A549 (cell line): Measurements from ENCODE around the gene DYRK3.

Experiments
- CEBPB ChIP-seq, 2 experiments: fragments of >200 bp in 1 of 2; sonication (Bioruptor Twin) in 1 of 2; formaldehyde crosslinking in 1 of 2; IDR thresholded peaks; 2 replicates each; pipeline ENCODE4 v1.6.1; 2012 to 2016
- CHD4 ChIP-seq: fragments of 200-600 bp; sonication (generic); IDR thresholded peaks from 2 replicates; pipeline ENCODE4 v1.6.1; 2016; ENCODE audit warnings: antibody characterized with exemption, mild to moderate bottlenecking, borderline replicate concordance
- EP300 ChIP-seq, 2 experiments: fragments of >200 bp; sonication (Bioruptor Twin); formaldehyde crosslinking; IDR thresholded peaks; 2 replicates in 1 of 2; 3 replicates in 1 of 2; pipeline ENCODE4 v1.6.1; 2016 to 2017
- FOXS1 ChIP-seq: fragments of 250-450 bp; sonication (Bioruptor Pico); IDR thresholded peaks from 2 replicates; pipeline ENCODE4 v1.5.0; 2020; ENCODE audit warnings: mild to moderate bottlenecking, moderate library complexity
- GATA3 ChIP-seq: IDR thresholded peaks from 2 replicates; pipeline ENCODE4 v1.6.1; 2012; ENCODE audit warnings: borderline replicate concordance
- JUNB ChIP-seq: fragments of >200 bp; sonication (Bioruptor Twin); formaldehyde crosslinking; IDR thresholded peaks from 2 replicates; pipeline ENCODE4 v1.6.1; 2016
- NPAS2 ChIP-seq: fragments of 250-450 bp; sonication (Bioruptor Pico); IDR thresholded peaks from 2 replicates; pipeline ENCODE4 v1.8.0; 2022; ENCODE audit warnings: mild to moderate bottlenecking, moderate library complexity, borderline replicate concordance
- POLR2A ChIP-seq: IDR thresholded peaks from 2 replicates; pipeline ENCODE4 v1.6.1; 2012; ENCODE audit warnings: mild to moderate bottlenecking, low read length
- RAD21 ChIP-seq, 2 experiments: fragments of >200 bp in 1 of 2; sonication (Bioruptor Twin) in 1 of 2; formaldehyde crosslinking in 1 of 2; IDR thresholded peaks in 1 of 2; conservative IDR thresholded peaks in 1 of 2; 2 replicates in 1 of 2; 3 replicates in 1 of 2; pipeline ENCODE4 v1.6.1; 2012 to 2018; ENCODE audit warnings: inconsistent platforms in 1 of 2
- RFX5 ChIP-seq: fragments of 450-650 bp; IDR thresholded peaks from 2 replicates; pipeline ENCODE4 v1.7.1; 2014; ENCODE audit warnings: antibody characterized with exemption, mild to moderate bottlenecking, moderate library complexity
- SMC3 ChIP-seq: fragments of >200 bp; sonication (Bioruptor Twin); formaldehyde crosslinking; IDR thresholded peaks from 3 replicates; pipeline ENCODE4 v1.6.1; 2018; ENCODE audit warnings: inconsistent platforms
- SREBF2 ChIP-seq: fragments of 450-650 bp; IDR thresholded peaks from 2 replicates; pipeline ENCODE4 v1.6.1; 2014; ENCODE audit warnings: mild to moderate bottlenecking, moderate library complexity
- TF ChIP-seq, protein P1 (sequence below): fragments of >200 bp; sonication (Bioruptor Twin); formaldehyde crosslinking; IDR thresholded peaks from 3 replicates; pipeline ENCODE4 v1.5.1; 2016
- TF ChIP-seq, protein P2 (sequence below): fragments of >200 bp; sonication (Bioruptor Twin); formaldehyde crosslinking; IDR thresholded peaks from 3 replicates; pipeline ENCODE4 v1.6.1; 2016

DNA sequence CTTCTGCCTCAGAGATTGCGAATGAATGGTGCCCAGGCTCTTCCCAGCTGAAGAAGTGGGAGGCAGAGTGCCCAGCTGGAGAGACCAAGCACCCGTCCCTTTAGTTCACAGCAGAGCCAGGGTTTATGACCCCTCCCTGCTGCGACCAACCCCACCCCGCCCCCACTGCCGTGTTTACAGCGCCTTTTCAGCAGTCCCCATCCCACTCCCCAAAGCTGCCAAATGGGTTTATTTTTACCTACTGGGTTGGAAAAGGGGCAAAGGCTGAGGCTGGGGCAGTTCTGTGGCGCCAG, 23.6 kb downstream of the DYRK3 start:
- TF ChIP-seq, protein P1, sequence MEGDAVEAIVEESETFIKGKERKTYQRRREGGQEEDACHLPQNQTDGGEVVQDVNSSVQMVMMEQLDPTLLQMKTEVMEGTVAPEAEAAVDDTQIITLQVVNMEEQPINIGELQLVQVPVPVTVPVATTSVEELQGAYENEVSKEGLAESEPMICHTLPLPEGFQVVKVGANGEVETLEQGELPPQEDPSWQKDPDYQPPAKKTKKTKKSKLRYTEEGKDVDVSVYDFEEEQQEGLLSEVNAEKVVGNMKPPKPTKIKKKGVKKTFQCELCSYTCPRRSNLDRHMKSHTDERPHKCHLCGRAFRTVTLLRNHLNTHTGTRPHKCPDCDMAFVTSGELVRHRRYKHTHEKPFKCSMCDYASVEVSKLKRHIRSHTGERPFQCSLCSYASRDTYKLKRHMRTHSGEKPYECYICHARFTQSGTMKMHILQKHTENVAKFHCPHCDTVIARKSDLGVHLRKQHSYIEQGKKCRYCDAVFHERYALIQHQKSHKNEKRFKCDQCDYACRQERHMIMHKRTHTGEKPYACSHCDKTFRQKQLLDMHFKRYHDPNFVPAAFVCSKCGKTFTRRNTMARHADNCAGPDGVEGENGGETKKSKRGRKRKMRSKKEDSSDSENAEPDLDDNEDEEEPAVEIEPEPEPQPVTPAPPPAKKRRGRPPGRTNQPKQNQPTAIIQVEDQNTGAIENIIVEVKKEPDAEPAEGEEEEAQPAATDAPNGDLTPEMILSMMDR: no peak
- no peak for TF ChIP-seq POLR2A
- no peak for TF ChIP-seq EP300 (IDR thresholded peaks at IDR 0.05)
- TF ChIP-seq JUNB: no peak
- TF ChIP-seq, protein P2, sequence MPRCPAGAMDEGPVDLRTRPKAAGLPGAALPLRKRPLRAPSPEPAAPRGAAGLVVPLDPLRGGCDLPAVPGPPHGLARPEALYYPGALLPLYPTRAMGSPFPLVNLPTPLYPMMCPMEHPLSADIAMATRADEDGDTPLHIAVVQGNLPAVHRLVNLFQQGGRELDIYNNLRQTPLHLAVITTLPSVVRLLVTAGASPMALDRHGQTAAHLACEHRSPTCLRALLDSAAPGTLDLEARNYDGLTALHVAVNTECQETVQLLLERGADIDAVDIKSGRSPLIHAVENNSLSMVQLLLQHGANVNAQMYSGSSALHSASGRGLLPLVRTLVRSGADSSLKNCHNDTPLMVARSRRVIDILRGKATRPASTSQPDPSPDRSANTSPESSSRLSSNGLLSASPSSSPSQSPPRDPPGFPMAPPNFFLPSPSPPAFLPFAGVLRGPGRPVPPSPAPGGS: no peak
- no peak for TF ChIP-seq RFX5
- TF ChIP-seq RAD21 (conservative IDR thresholded peaks at IDR 0.05 in 1 of 2, IDR thresholded peaks at IDR 0.05 in 1 of 2): no peak
- no peak for TF ChIP-seq SMC3
- TF ChIP-seq FOXS1: no peak
- TF ChIP-seq CEBPB (IDR thresholded peaks at IDR 0.05): no peak
- no peak for TF ChIP-seq CHD4
- no peak for TF ChIP-seq GATA3
- no peak for TF ChIP-seq SREBF2
- no peak for TF ChIP-seq NPAS2 (CRISPR knock-in tag)
